Activated CD4-positive, alpha-beta T cell treated with anti-CD3 and anti-CD28 coated beads, Interleukin-2, amount 50 U/mL, for 4 hours (primary cell): ENCODE measurements around the gene RGMA.
"Not testable (repeated sequence)": the region's sequence is repeated elsewhere in the genome, so short reads cannot be mapped to it uniquely, and the experiment has no call there.

Experiments used
- DNase-seq, 2 experiments: peaks; one replicate each; pipeline ENCODE4 v3.0.0-alpha.2; 2020

The RGMA gene

DNA sequence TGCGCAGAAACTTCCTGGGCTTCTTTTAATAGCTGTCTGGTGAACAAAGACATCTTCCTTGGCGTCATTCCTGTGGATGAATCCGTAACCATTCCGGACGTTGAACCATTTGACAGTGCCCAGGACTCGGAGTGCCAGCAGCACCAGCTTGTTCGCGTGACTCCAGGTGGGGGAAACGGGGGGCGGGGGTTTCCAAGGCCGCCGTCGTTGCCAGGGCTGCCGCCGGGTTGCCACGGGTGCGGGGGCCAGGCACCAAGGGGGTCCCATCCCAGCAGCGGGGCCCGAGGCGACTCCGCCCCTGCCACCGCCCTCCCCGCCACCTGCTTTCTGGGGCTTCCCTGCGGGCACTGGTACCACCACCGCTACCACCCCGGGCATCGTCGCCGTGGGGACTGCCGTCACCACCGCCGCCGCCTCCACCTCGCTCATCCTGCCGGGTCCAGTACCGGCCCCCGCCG is 22.8 kb downstream of the RGMA start:
- DNase-seq: no peak

DNA sequence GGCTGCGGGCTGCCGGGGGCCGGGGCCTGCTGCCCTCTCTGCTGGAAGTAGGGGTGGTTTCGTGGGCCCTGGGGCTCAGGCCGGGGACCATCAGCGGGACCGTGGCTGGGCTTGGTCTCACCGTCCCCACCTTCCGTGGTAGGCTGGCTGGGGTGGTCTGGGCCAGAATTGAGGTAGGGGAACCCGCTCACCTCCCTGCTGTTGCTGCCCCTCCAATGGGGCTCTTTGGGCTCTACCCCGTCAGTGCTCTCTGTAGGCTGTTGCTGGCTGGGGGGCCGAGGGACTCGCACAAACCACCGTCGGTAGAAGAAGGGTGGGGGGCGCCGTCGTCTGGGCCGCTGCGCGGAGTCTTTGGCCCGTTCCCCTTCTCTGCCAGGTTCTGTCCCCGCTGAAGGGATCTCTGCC is 23.4 kb downstream of the RGMA start:
- no peak for DNase-seq

DNA sequence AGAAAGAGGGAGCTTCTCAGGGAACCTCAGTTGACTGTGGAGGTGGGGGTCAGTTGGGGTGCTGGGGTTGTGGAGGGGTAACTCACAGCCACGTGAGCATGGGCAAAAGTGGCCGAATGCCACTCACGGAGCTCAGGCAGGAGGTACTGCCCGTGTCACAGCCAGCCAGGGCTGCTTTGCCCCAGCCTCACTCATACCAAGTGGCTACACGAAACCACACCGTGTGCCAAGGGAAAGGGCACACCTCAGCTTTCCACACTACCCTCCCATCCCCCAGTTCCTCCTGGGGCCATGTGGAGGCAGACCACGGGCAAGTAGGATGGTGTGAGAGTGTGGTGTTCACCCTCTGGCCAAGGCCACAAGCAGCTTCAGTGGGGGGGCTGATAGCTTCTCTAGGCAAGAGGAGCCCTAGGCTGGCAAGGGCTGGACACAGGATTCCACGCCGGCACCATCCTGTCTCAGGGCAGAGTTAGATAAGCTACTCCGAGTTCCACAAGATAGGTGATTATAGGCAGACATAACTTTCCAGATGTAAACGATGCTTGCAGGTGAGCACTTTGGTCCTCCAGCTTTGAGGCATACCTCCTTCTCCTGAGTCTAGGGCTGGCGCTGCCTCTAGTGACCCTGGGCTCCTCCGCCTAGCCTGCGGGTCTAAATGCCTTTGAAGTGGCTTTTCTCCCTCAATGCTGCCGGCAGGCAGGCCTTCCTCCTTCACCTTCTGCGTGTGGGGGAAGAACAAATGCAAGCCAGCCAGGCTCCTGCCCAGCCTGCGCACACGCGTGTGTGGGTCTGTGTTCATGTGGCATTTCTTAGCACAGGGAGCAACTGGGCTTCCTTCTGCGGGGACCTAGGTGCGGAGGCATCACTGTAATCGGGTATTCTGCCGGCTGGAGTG is 25.0 kb downstream of the RGMA start:
- DNase-seq: no peak

DNA sequence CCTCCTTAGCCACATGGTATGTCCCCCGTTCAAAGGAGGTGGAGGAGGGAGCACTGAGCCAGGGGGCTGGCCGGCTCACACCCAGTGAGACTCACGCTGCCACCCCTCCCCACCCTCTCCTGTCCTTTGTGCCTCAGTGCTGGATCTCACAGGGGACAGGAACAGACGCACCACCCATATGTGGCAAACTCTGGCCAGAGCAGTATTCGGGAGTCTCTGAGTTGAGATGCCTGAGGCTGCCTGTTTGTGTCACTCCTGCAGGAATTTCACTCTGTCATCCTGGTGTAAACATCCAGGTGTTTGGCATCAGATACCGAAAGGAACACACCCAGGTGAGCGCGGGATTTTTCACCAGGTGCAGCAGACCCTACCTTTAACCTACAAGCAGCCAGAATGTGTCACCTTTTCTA is 25.7 kb downstream of the RGMA start:
- DNase-seq: no peak

DNA sequence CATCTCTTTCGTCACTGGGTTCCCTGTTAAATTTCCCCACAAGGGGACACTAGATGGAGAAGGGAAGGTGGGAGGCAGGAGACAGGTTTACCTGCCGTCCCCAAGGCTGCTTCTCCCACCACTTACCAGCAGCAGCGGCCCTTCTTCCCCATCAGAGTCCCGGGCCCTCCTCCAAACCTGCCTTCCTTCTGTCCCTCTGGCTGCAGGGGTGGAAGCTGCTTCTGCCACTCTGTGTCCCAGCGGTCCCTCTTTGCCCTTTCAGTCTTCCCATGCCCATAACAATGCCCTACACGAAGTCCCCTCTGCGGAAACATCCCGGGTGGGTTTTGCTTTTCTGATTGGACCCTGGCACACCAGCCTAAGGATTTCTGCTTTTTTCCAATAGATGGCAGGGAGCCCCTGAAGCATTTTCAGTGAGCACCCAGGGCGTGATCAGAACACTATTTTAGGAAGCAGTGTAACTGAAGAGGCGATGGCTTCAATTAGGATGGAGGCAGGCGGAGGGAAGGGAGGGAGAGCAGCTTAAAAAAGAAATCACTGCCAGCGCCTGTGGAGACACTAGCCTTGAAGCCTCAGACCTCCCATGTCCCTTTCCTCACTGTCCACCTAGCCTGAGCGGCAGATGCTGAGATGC is 26.3 kb downstream of the RGMA start:
- DNase-seq: not testable (repeated sequence)

DNA sequence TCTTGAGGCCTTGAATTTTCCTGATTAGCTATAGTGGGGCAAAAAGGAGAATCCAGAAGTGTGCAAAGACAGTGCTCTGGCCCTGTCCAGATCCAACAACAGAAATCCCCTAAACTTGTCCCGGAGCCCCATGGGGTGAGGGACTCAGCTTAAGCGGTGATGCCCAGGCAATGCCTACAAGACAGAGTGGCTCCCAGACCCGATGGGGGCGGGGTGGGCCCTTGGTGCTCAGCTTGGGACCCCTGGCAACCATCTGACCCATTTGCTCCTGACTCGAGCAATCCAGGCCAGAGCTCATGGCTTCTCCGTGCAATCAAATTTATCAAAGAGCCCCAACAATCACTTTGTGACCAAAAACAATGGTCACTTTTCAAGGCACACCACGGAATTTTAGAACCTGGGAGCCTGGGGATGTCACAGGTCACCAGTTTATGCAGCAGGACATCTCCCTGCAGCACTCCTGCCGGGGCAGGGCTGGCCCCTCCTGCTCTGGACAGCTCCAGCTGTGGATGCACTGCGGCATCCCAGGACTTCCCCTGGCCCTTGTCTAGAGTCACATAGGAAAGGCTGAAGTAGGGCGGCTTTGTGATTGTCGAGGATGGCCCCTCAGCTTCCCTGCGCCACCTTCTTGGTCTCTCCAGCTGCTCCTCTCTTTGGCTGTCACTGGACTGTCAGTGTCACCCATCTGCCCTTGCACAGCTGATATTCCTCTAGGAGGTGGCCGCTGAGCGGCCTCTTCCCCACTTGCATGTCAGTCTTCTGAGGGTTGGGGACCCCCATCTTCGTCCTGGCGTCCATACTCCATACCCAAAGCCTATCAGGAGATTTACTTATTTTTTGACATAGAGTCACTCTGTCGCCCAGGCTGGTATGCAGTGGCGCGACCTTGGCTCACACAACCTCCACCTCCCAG is 28.4 kb downstream of the RGMA start:
- DNase-seq: no peak

DNA sequence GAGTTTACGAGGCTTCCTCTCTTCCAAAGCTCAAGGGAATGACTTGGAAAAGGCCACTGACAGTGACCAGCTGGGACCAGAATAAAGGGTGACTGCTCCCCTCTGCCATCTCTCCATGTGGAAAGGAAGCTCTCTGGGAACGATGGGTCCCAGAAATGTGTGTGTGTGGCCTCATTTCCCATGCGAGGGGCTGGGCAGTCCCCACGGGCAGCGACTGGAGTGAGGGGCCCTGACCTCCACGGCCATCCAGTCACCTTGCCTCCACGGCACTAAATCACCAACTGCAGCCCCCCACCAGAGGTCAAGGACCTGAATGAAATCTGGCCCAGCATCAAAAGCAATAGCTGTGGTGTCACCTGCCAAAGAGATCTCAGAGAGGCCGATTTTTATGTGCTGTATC is 29.6 kb downstream of the RGMA start:
- no peak for DNase-seq

DNA sequence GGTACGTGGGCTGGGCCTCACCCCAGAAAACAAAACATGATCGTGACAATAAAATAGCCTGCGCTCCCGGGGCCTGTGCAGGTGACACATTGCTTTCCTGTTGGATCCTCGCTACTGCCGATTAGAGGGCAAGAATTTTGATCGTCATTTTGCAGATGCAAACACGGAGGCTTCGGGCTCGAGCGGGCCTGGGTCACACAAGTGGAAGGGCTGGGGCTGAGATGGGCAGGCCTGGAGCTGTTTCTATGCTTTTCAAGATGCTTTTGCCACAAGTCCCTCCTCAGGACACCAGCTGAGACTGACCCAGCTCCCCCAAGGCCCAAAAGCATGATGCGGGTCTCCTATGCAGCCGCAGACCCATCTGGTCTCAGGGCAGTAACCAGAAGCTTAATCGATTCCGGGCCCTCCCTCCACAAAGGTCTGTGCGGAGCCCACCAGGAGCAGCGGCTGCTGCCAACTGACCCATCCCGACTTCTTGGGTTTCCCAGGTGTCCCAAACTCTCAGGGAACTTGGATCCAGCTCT is 30.0 kb downstream of the RGMA start:
- DNase-seq: no peak

DNA sequence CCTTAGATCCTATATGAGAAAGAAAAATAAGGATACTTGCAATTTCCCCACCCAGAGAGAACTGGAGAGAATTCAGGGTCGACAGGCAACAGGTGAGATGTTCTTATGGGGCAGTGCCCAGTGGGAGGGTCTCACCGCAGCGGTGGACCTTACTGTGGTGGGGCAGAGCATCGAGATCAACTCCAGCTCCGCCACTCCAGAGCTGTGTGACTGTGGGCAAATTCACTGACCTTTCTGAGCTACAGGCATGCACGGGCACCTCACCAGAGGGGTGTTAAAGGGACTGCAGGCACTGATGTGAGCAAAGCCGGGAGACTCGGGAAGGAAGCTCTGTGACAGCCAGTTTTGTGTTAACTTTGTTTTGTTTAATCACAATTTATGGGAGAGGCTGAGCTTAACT is 30.9 kb downstream of the RGMA start:
- no peak for DNase-seq

DNA sequence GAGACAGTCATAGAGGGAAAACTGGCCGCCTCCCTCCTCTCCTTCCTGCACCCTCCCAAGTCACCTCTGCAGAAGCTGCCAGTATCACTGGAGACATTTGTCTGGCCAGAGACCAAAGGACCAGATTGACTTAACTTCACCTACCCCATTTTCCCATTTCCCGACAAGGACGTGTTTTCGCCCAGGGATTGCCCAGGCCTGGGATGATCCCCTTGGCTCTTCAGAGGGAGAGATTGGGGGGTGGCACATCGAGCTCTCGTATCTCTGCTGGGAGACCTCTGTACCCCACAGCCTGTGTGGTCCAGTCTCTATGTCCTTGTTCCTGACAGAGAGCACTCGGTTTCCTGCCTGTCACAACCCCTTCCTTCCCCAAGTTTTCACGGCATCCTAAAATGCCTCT is 31.4 kb downstream of the RGMA start:
- no peak for DNase-seq

DNA sequence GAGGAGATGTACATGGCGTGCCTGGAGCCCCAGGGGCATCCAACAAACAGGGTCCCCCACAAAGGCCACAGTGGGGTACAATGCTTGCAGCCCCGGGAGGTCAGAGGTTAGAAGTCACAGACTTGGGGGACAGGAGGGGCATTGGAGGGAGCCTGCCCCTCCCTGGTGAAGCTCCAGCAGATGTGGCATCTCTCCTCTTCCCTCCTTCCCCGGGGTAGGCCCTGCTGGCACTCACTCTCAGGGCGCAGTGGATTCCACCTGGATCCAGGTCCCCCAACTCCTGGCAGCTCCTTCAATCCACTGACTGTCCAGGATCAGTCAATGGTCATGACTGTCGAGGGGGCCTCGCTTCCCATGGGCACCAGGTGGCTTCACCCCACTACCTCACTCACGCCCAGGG is 32.2 kb downstream of the RGMA start:
- DNase-seq: no peak

DNA sequence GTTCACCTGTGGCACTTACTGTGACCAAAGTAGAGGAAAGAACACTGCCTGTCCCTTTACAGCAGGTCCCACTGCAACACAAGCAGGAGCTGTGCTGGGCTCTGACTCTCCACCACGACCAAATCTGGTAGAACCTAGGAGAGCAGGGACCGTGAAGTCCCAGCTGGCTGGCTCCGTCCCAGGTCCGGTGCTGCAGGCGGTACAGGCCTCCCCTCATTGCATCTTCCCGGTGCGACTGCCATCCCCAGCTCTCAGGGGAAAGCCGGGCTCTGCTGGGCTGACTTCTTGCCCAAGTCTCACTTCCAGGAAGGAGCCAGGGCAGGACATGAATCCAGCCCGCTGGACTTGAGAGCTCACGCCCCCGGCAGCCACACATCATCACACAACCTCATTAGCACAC is 33.8 kb downstream of the RGMA start:
- DNase-seq: no peak

DNA sequence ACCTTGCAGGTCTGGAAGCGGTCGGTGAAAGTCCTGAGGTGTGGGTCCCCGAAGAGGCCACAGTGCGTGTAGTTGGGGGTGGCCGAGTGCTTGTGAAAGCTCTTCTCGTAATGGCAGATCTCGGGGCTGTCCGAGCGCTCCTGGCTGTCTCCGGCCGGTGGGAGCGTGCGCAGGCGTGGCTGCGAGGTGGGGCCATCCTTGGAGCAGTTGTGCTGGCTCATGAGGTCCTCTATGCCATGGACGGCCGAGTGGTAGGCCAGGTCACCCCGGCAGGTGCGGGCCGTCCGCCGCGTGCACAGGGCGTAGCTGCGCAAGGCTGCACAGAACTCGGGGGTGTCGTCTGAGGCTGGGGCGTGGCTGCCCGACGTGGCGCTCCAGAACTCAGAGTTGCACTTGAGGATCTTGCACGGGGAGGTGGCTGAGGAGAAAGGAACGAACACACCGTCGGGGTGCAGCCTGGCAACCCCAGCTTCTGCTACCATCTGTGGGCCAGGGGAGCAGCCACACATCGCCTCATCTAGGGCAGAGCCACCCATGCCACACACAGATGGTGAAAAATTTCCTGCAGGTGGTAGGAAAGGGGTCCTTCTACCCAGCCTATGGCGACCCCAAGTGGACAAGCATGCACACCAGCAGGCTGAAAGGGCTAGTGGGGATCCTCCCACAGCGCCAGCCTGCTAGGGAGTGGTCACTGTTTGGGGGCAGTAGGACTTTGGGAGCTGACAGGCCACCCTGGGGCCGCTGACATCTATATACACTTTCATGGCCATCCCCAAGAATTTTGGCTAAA is 36.7 kb downstream of the RGMA start:
- no peak for DNase-seq

DNA sequence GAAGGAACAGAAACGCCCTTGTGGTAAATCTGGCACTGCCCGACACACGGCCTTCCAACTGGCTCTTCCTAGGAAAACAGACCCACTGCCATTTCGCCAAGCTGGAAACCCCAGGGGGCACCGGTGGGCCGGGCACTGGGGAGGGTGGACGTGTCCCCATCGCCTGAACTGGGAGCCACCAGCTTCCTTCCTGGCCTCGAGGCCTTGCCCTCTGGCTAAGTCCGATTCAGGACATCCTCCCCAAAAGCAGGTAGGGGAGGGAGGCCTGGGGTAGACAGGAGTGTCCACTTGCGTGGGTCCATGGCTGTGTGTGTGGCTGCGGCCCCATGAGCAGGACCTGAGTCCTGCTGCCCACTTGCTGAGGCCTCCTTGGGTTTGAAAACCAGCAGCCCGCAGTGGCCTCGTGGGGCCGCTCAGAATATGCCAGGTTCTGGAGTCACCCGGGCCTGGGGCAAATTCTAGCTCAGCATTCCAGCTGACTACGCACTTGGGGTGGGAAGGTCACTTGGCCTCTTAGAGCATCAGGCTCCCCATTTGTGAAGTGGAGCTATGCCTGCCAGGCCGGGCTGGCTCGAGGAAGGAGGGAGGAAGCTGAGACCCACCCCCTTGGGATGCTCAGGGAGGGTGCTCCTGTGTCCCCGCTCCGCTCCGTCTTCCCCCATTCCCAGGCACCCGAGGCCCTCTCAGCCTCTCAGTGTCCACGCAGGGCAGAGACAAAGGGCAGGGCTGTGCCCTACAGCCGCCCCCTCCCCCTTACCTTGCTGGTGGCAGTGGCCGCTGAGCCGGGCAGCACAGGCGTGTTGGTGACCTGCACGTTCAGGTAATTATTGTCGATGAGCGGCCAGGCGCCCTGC is 37.5 kb downstream of the RGMA start:
- DNase-seq: no peak

DNA sequence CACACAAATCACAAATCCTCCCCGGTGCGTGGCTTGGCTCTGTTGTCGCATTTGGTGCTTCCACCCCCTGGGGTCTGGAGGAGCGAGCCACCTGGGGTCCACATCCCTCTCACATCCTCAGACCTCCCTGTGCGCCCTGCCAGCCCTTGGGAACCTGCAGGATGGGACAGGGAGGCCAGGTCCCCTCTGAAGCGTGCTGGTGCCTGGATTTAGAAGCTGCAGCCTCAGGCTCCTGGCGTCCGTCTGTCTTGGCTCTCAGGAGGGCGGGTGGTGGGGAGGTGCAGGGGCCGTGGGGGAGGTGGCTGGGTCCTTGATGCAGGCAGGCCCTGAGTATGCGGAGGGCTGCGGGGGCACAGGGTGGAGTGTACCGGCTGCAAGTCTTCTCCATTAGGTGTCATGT is 38.4 kb downstream of the RGMA start:
- no peak for DNase-seq

DNA sequence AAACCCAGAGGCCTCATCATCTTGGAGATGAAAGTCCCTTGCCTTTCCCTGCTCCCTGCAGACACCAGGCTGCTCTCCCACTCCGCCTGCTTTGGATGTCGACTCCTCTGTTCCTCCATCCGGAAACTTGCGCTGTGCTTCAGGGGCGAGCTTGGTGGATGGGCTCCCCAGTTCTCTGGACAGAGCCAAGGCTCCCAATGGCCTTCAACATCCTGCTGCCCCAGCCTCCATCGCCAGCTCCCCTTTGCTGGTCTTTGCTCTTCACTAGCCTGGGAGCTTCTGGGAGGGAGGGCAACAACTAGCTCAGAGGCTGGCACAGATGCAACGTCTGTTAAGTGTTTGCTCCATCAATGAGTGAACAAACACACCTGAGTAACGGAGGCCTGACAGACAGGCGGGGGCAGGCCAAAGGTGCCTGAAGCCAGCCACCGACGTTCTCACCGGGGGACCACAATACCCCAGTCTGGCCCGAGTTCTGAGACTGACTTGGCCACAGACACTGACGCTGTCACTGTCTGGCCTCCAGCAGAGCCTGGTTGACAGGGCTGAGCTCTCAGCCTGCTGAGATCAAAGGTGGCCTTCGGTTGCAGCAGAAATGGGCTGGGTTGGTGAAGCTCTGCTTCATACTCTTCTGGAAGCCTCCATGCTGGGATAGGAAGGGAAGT is 39.0 kb downstream of the RGMA start:
- DNase-seq: no peak

DNA sequence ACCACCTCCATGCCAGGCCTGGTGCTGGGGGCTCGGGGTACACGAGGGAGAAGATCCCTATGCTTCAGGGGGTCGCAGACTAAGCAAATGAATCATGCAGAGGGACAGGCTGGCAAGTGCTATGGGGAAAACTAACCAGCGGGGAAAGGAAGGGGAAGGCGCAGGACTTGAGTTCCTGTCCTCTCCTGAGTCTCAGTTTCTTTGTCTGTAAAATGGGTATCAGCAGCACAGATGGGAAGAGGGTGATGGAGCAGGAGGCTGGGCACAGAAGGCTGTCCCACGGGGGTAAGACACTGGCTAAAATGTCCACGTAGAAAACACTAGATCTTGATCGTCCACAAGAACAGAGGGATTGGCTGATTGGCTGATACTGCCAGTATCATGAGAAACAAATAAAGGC is 39.8 kb downstream of the RGMA start:
- DNase-seq: no peak

DNA sequence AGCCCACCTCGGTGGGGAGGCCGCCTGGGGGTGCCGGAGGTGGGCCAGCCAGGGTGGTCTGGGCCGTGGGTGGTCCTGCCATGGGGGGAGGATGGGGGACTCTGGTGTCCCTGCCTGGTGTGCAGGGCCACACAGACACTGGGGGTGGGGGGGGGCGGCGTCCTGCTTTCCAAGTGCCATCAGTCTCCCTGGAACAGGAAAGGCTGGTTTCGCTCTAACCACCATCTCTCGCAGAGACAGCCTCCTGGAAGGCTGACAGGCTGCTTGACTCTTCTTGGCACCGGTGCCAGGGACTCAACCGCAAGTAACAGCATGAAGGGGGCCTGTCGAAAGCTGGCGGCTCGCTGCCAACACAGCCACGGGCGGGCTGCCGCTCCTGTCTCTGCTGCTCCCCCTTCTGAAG is 40.3 kb downstream of the RGMA start:
- no peak for DNase-seq

DNA sequence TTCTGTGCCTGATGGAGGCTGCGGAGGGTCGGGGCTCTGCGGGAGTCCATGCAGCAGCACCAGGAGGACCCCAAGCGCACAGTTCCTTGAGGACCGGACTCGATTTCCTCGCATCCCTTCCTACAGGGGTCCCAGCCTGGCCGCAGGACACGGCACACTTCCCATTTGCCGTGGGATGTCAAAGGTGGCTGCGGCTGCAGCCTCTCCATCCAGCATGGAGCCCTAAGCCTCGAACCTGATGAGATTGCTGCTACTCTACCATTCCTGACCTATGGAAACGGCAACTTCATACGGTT is 40.6 kb downstream of the RGMA start:
- DNase-seq: no peak

DNA sequence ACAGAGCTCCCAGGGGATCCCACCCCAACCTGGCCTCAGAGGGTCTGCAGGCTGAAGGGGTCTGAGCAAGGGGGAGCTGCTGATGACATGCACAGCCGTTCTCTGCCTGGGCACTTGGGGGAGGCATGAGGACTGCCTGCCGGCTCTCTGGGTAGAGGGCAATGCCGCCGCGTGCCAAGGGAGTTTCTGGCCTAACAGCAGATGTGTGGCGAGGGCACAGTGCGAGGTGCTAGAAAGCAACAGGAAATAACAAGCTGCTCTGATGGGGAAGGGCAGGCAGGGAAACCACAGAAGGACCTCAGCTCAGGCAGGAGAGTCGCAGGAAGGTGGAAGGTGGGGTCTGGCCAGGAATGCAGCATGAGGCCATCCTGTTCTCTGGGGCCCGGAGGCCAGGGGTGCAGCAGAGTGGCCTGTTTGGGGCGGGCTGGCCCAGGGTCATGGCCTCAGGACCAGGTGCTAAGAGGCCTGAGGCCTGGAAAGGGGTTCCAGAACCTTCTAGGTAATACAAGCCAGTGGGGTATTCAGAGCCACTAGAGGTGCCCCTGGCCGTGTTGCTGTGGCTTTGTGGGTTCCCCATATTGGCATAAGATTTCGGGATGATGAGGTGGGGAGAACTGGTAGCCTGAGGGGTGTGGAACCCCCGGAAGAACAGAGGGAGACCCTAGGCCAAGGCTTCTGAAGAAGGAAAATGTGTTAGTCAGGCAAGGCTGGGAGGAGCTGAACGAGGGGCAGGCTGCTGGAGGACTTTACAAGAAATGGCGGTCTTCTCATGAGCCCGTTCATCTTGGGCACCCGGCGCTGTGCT is 41.2 kb downstream of the RGMA start:
- no peak for DNase-seq
